NB4 (cell line): Measurements from ENCODE around the gene CAMTA1.

Experiments used
- CTCF ChIP-seq: IDR thresholded peaks from one replicate; pipeline ENCODE4 v1.5.1; 2012; ENCODE audit warnings: low read depth, low read length
- MAX ChIP-seq: IDR thresholded peaks from 2 replicates; pipeline ENCODE4 v1.6.1; 2011; ENCODE audit warnings: low read depth, low read length
- MYC ChIP-seq: IDR thresholded peaks from 2 replicates; pipeline ENCODE4 v1.6.1; 2011; ENCODE audit warnings: low read depth, low read length
- POLR2A ChIP-seq: IDR thresholded peaks from 2 replicates; pipeline ENCODE4 v1.6.1; 2011; ENCODE audit warnings: mild to moderate bottlenecking; ENCODE audit not compliant: insufficient read length; ENCODE audit errors: extremely low read depth

GRCh38 chr1:7418442-7419080 lies 633.3 kb downstream of the CAMTA1 start:
- no peak for TF ChIP-seq CTCF
- no peak for TF ChIP-seq POLR2A
- no peak for TF ChIP-seq MAX
- no peak for TF ChIP-seq MYC
